Subcutaneous abdominal adipose tissue (tissue), 5 donors: Measurements from ENCODE around the gene RBM19.

Experiments used
- H3K27ac ChIP-seq: one replicate; pipeline ENCODE4 v1.7.0; 2013; ENCODE audit warnings: low read depth, mild to moderate bottlenecking, inconsistent platforms, low read length, moderate library complexity
- H3K27me3 ChIP-seq, 5 donors: one replicate each; pipeline ENCODE4 v1.7.0; 2013; ENCODE audit warnings: low read length in 5 of 5, inconsistent platforms in 1 of 5; ENCODE audit not compliant: control insufficient read depth in 5 of 5, insufficient read depth in 4 of 5
- H3K36me3 ChIP-seq, 5 donors: one replicate each; pipeline ENCODE4 v1.7.0; 2013; ENCODE audit warnings: low read length in 5 of 5; ENCODE audit not compliant: control insufficient read depth in 5 of 5, insufficient read depth in 5 of 5
- H3K4me1 ChIP-seq, 5 donors: one replicate each; pipeline ENCODE4 v1.7.0; 2013; ENCODE audit warnings: low read length in 5 of 5, mild to moderate bottlenecking in 3 of 5, moderate library complexity in 1 of 5; ENCODE audit not compliant: control insufficient read depth in 5 of 5, insufficient read depth in 5 of 5
- H3K4me3 ChIP-seq, 5 donors: one replicate each; pipeline ENCODE4 v1.7.0; 2013; ENCODE audit warnings: low read length in 5 of 5, low read depth in 1 of 5
- H3K9ac ChIP-seq, 5 donors: one replicate each; pipeline ENCODE4 v1.7.0; 2013; ENCODE audit warnings: low read length in 5 of 5, mild to moderate bottlenecking in 4 of 5, moderate library complexity in 3 of 5
- H3K9me3 ChIP-seq, 5 donors: one replicate each; pipeline ENCODE4 v1.7.0; 2013; ENCODE audit warnings: low read length in 5 of 5; ENCODE audit not compliant: control insufficient read depth in 5 of 5
- donor health status: healthy.
- donor health status: healthy.
- donor health status: healthy.
- donor health status: healthy.
- donor health status: healthy.

Gene RBM19

DNA sequence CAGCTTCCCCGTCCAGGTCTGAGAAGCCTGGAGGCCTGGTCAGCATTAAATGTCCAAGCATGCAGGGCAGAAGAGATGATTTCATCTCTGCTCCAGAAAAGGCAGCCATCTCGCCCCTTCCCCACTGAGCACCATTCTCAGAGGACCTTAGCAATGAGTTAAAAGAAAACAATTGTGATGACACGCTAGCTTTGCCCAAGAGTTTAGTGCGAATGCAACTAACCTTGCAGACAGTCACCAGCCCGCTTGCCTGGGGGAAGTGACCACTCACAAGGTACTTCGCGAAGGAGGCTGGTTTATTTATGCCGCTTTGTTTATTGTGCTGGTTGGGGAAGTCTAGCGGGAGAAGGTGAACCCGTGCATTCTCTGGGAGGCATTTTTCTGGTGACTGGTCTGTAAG is 170.7 kb downstream of the RBM19 start:
- Histone ChIP-seq H3K4me1 (no peaks in the 10 kb centered on the region), H3K27ac (no peak overlapping the region), H3K9me3 (peaks cover 0 to 4% (median 0%) of the 10 kb centered on the region in 5 donors)

DNA sequence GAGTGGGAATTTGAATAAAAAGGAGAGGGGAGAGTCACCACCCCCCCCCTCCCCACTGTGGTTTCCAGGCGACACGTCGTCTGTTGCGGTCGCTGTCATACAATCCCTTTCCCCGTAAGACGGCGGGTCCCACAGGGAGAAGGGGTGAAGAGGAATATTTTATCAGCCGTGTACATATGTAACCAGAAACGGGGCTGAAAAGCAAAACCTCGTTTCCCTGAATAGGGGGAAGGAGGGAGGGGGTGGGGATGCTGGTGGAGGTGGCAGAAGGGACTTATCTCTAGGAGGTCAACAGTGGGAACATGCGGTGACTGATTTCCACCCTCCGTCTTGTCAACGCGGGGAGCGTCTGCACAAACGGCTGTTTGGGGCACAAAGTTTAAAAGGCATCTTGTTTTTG is 171.4 kb downstream of the RBM19 start:
- Histone ChIP-seq H3K9ac (no peak overlapping the region), H3K36me3 (no peaks in the 10 kb centered on the region), H3K27ac (no peak overlapping the region), H3K9me3 (peaks cover 0 to 9% (median 0%) of the 10 kb centered on the region in 5 donors), H3K4me3 (no peak overlapping the region), H3K4me1 (no peaks in the 10 kb centered on the region), H3K27me3 (peaks cover 0 to 5% (median 2%) of the 10 kb centered on the region in 5 donors)

More for the DNA sequence above, 170.7 kb downstream of the RBM19 start:
- no peak overlapping the region for H3K4me3 ChIP-seq
- H3K9ac ChIP-seq, result no peak overlapping the region
- H3K27me3 ChIP-seq, result peaks cover 0 to 5% (median 2%) of the 10 kb centered on the region in 5 donors
- no peaks in the 10 kb centered on the region for H3K36me3 ChIP-seq

- no peak overlapping the region for H3K4me3 ChIP-seq
- H3K9ac ChIP-seq, result no peak overlapping the region
- H3K27ac ChIP-seq, result no peak overlapping the region
- H3K9me3 ChIP-seq, result peaks cover 0 to 15% (median 0%) of the 10 kb centered on the region in 5 donors
- H3K27me3 ChIP-seq, result peaks cover 0 to 5% (median 2%) of the 10 kb centered on the region in 5 donors
- H3K36me3 ChIP-seq, result no peaks in the 10 kb centered on the region
- no peaks in the 10 kb centered on the region for H3K4me1 ChIP-seq
Observed at GRCh38 chr12:113793250-113793649, 172.9 kb downstream of the RBM19 start.

DNA sequence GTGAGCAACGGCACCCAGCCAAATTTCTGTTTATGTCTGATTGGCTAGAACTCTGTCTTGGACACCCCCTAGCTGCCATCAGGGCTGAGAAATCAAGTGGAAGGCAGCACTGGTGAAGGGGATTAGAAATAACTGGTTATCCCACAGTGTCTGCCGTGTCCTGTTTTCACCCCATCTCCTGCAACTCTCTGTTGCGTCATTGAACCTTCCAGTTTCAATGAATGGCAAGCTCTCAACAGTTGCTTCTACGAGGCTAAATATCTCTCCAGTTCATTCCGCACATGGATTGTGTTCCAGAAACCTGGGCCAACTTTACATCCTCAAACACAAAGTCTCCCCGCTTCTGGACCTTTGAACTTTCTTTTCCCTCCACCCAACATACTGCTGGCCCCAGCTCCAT is 173.7 kb downstream of the RBM19 start:
- no peak overlapping the region for H3K4me3 ChIP-seq
- H3K36me3 ChIP-seq, result no peaks in the 10 kb centered on the region
- H3K27me3 ChIP-seq, result peaks cover 0 to 5% (median under 1%) of the 10 kb centered on the region in 5 donors
- no peaks in the 10 kb centered on the region for H3K4me1 ChIP-seq
- no peak overlapping the region for H3K9ac ChIP-seq
- H3K27ac ChIP-seq, result no peak overlapping the region
- peaks cover 0 to 15% (median 0%) of the 10 kb centered on the region in 5 donors for H3K9me3 ChIP-seq

- H3K36me3 ChIP-seq, result no peaks in the 10 kb centered on the region
Observed at GRCh38 chr12:113788020-113788856, 177.9 kb downstream of the RBM19 start.

DNA sequence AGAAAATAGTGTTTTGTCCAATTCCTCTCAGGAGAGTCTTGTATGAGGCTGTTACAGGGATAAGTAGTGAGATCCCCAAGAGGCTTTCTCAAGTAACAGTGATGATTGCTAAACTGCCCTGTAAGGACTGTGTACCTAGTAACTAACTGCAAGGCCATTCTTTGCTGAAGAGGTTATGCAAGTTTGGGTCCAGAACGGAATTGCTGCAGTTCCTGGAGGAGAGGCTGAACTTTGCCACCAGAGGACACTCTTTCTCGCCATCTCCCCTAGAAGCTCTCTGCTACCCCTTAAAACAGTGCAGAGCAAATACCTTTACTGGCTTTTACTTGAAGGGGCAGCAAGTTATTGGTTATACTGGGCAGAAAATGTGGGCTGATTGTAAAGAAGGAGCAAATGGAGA is 180.0 kb downstream of the RBM19 start:
- Histone ChIP-seq H3K27me3 (peaks cover 9 to 28% (median 16%) of the 10 kb centered on the region in 5 donors), H3K9me3 (peaks cover 3 to 19% (median 8%) of the 10 kb centered on the region in 5 donors), H3K27ac (no peak overlapping the region), H3K9ac (no peak overlapping the region), H3K4me1 (no peaks in the 10 kb centered on the region), H3K4me3 (no peak overlapping the region), H3K36me3 (no peaks in the 10 kb centered on the region)

More at GRCh38 chr12:113788020-113788856, 177.9 kb downstream of the RBM19 start:
- Histone ChIP-seq H3K27me3 (peaks cover 5 to 16% (median 8%) of the 10 kb centered on the region in 5 donors), H3K9me3 (peaks cover 3 to 22% (median 8%) of the 10 kb centered on the region in 5 donors), H3K4me1 (no peaks in the 10 kb centered on the region), H3K4me3 (no peak overlapping the region), H3K9ac (no peak overlapping the region), H3K27ac (no peak overlapping the region)

GRCh38 chr12:113783811-113784210 is 182.3 kb downstream of the RBM19 start:
- Histone ChIP-seq H3K9ac (no peak overlapping the region), H3K9me3 (peaks cover 3 to 15% (median 10%) of the 10 kb centered on the region in 5 donors), H3K27me3 (peaks cover 16 to 41% (median 22%) of the 10 kb centered on the region in 5 donors)

GRCh38 chr12:113782873-113783272 is 183.3 kb downstream of the RBM19 start:
- H3K27me3 ChIP-seq, result peaks cover 16 to 49% (median 27%) of the 10 kb centered on the region in 5 donors
- H3K36me3 ChIP-seq, result no peaks in the 10 kb centered on the region
- H3K27ac ChIP-seq, result no peak overlapping the region
- no peak overlapping the region for H3K9ac ChIP-seq
- no peak overlapping the region for H3K4me3 ChIP-seq
- peaks cover 3 to 15% (median 8%) of the 10 kb centered on the region in 5 donors for H3K9me3 ChIP-seq
- H3K4me1 ChIP-seq, result no peaks in the 10 kb centered on the region

More at GRCh38 chr12:113783811-113784210, 182.3 kb downstream of the RBM19 start:
- no peak overlapping the region for H3K27ac ChIP-seq
- H3K4me3 ChIP-seq, result no peak overlapping the region
- no peaks in the 10 kb centered on the region for H3K36me3 ChIP-seq
- no peaks in the 10 kb centered on the region for H3K4me1 ChIP-seq

GRCh38 chr12:113781415-113782198 is 184.5 kb downstream of the RBM19 start:
- Histone ChIP-seq H3K4me3 (no peak overlapping the region), H3K36me3 (no peaks in the 10 kb centered on the region), H3K9ac (no peak overlapping the region), H3K4me1 (no peaks in the 10 kb centered on the region), H3K27me3 (peaks cover 21 to 53% (median 32%) of the 10 kb centered on the region in 5 donors), H3K9me3 (peaks cover 3 to 13% (median 8%) of the 10 kb centered on the region in 5 donors), H3K27ac (no peak overlapping the region)
